Measurements from ENCODE around the gene NLGN4Y.

GRCh38 chrY:14755571-14755970, 231.2 kb downstream of the NLGN4Y start:
- TF ChIP-seq CTCF (IDR thresholded peaks at IDR 0.05) (no peak), POLR2A (IDR thresholded peaks at IDR 0.05) (no peak)
